Activated CD8-positive, alpha-beta T cell treated with anti-CD3 and anti-CD28 coated beads for 36 hours (primary cell): ENCODE data around the gene ZBTB38. TPM values are rescaled to one million over a fixed set of nuclear protein-coding genes. Genes with fewer than 3 reads are reported as not detected.

Source experiments
- ATAC-seq: fragments of 200-7000 bp; cut with Tn5 transposase; one replicate; pipeline ENCODE4 v1.10.0; 2021; ENCODE audit warnings: mild to moderate bottlenecking, moderate library complexity
- CTCF ChIA-PET: fragments of 350-600 bp; sonication (Branson Sonifier 250); formaldehyde crosslinking; loops from one replicate; lab custom pipeline; 2021; ENCODE audit warnings: antibody characterized with exemption; lab: Charles Lee
- POLR2A ChIA-PET: fragments of 350-600 bp; sonication (Branson Sonifier 250); formaldehyde crosslinking; loops from one replicate; lab custom pipeline; 2021; ENCODE audit warnings: antibody characterized with exemption; lab: Charles Lee
- DNase-seq: peaks from one replicate; pipeline ENCODE4 v3.0.0-alpha.2; 2020
- H3K27ac Mint-ChIP-seq: one replicate; pipeline ENCODE4 v1.8.0; 2021; ENCODE audit warnings: mild to moderate bottlenecking, mixed read lengths
- H3K27me3 Mint-ChIP-seq: one replicate; pipeline ENCODE4 v1.8.0; 2021; ENCODE audit warnings: mixed read lengths
- H3K36me3 Mint-ChIP-seq: one replicate; pipeline ENCODE4 v1.8.0; 2021; ENCODE audit warnings: low read depth, mixed read lengths
- H3K4me1 Mint-ChIP-seq: one replicate; pipeline ENCODE4 v1.8.0; 2021; ENCODE audit warnings: low read depth, mixed read lengths
- H3K4me3 Mint-ChIP-seq: one replicate; pipeline ENCODE4 v1.8.0; 2021; ENCODE audit warnings: mild to moderate bottlenecking, moderate library complexity, mixed read lengths
- H3K9me3 Mint-ChIP-seq: one replicate; pipeline ENCODE4 v1.8.0; 2021; ENCODE audit warnings: mixed read lengths
- CTCF ChIP-seq: fragments of 200-600 bp; IDR thresholded peaks from one replicate; pipeline ENCODE4 v1.8.0; 2022; ENCODE audit warnings: antibody characterized with exemption, mild to moderate bottlenecking
- intact Hi-C: fragments of 100-400 bp; cut with micrococcal nuclease; formaldehyde crosslinking; loops from one replicate; pipeline ENCODE4 v1.10.0; 2022
- total RNA-seq, 2 experiments: library from RNA; stranded (reverse); gene quantifications; one replicate each; pipeline ENCODE4 v1.2.3, GENCODE V29; 2021

Gene ZBTB38
- total RNA-seq, 2 experiments from 2014 or later: 20.4 to 21.2 TPM

- peaks cover 17% of the 10 kb centered on the region for H3K4me1 Mint-ChIP-seq
- ChIA-PET CTCF (interaction anchor here (0.9 to 4.0 kb wide), 10 partner anchors 10 to 151 kb away, joined by 3 to 23 read pairs (median 4); partner anchors contain the start of gene PXYLP1), POLR2A (interaction anchor here (1.2 kb wide), 1 partner anchor 34 kb away, joined by 3 read pairs; no protein-coding TSS in a partner anchor)
- H3K36me3 Mint-ChIP-seq: no peaks in the 10 kb centered on the region
- ATAC-seq: no peak
- no peaks in the 10 kb centered on the region for H3K9me3 Mint-ChIP-seq
- H3K27me3 Mint-ChIP-seq: peaks cover 2% of the 10 kb centered on the region
- no peak for DNase-seq
- no peak for TF ChIP-seq CTCF
- no peak overlapping the region for H3K4me3 Mint-ChIP-seq
- no peak overlapping the region for H3K27ac Mint-ChIP-seq
- intact Hi-C loops: no loop called here
Observed at GRCh38 chr3:141382571-141382970, 14.3 kb downstream of the ZBTB38 start.

- Mint-ChIP-seq H3K27me3 (peaks cover 2% of the 10 kb centered on the region), H3K9me3 (no peaks in the 10 kb centered on the region), H3K27ac (no peak overlapping the region), H3K36me3 (no peaks in the 10 kb centered on the region), H3K4me1 (peaks cover 19% of the 10 kb centered on the region), H3K4me3 (no peak overlapping the region)
- no peak for TF ChIP-seq CTCF
- intact Hi-C loops: no loop called here
- ChIA-PET CTCF (interaction anchor here (0.7 to 4.0 kb wide), 11 partner anchors 11 to 147 kb away, joined by 3 to 23 read pairs (median 4); no protein-coding TSS in a partner anchor), POLR2A (interaction anchor here (1.2 to 1.3 kb wide), 2 partner anchors 9 to 33 kb away, joined by 3 read pairs; no protein-coding TSS in a partner anchor)
- DNase-seq (no peak), ATAC-seq (no peak)
Observed at GRCh38 chr3:141383555-141384129, 15.3 kb downstream of the ZBTB38 start.

DNA sequence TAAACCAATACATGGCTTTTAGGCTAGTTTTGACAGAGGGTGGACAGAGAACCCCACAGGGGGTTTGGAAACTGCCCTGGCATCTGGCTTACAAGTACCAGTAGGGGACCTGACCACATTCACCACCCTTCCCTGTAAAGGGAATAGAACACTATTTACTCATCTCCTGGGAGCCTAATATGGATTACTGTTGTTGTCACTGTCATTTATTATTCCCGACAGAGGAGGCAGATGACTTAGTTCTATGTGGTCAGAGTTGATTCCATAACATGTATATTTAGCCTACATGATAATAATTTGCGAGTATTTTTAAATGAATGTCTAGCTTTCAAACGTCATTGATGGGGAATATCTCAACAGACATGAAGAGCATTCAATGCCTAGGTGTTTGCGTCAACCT is 15.9 kb downstream of the ZBTB38 start:
- Mint-ChIP-seq H3K4me3 (no peak overlapping the region), H3K27me3 (peaks cover 2% of the 10 kb centered on the region), H3K36me3 (no peaks in the 10 kb centered on the region), H3K27ac (no peak overlapping the region), H3K4me1 (peaks cover 21% of the 10 kb centered on the region), H3K9me3 (no peaks in the 10 kb centered on the region)
- ChIA-PET POLR2A (interaction anchor here (1.3 kb wide), 1 partner anchor 9 kb away, joined by 3 read pairs; no protein-coding TSS in a partner anchor), CTCF (interaction anchor here (0.7 to 4.0 kb wide), 8 partner anchors 14 to 148 kb away, joined by 3 to 23 read pairs (median 6); no protein-coding TSS in a partner anchor)
- ATAC-seq: no peak
- no peak for DNase-seq
- intact Hi-C loops: no loop called here
- TF ChIP-seq CTCF: no peak

- POLR2A ChIA-PET: interaction anchor here (1.3 kb wide), 1 partner anchor 10 kb away, joined by 3 read pairs; no protein-coding TSS in a partner anchor
- no peak for TF ChIP-seq CTCF
- Mint-ChIP-seq H3K9me3 (no peaks in the 10 kb centered on the region), H3K27ac (no peak overlapping the region), H3K36me3 (no peaks in the 10 kb centered on the region), H3K4me1 (peaks cover 23% of the 10 kb centered on the region), H3K27me3 (peaks cover 2% of the 10 kb centered on the region), H3K4me3 (no peak overlapping the region)
- ATAC-seq (no peak), DNase-seq (no peak)
- CTCF ChIA-PET: interaction anchor here (1.1 to 4.0 kb wide), 7 partner anchors 15 to 148 kb away, joined by 3 to 23 read pairs (median 4); no protein-coding TSS in a partner anchor
- intact Hi-C loops: no loop called here
Observed at GRCh38 chr3:141384575-141384974, 16.3 kb downstream of the ZBTB38 start.
